Gastroesophageal sphincter (tissue), 3 donors: ENCODE results near the gene TMC1.
A peak's percentile ranks its signal among the peaks of the same experiment; 100 is the strongest.

Source experiments
- POLR2A ChIP-seq, 2 donors: fragments of 450-650 bp; IDR thresholded peaks; one replicate each; pipeline ENCODE4 v1.6.1; 2017; ENCODE audit warnings: antibody characterized with exemption in 2 of 2, mild to moderate bottlenecking in 2 of 2, moderate library complexity in 1 of 2
- POLR2AphosphoS5 ChIP-seq: sonication (generic); formaldehyde crosslinking; IDR thresholded peaks from one replicate; pipeline ENCODE4 v1.6.1; 2017; ENCODE audit warnings: antibody characterized with exemption
- TF ChIP-seq, protein P1 (sequence below), 4 experiments: fragments of 200-600 bp in 2 of 4; fragments of 450-650 bp in 2 of 4; sonication (generic) in 1 of 4; IDR thresholded peaks; one replicate each; pipeline ENCODE4 v1.5.1; 2017 to 2019; ENCODE audit warnings: antibody characterized with exemption in 4 of 4, mild to moderate bottlenecking in 2 of 4, moderate library complexity in 2 of 4

DNA sequence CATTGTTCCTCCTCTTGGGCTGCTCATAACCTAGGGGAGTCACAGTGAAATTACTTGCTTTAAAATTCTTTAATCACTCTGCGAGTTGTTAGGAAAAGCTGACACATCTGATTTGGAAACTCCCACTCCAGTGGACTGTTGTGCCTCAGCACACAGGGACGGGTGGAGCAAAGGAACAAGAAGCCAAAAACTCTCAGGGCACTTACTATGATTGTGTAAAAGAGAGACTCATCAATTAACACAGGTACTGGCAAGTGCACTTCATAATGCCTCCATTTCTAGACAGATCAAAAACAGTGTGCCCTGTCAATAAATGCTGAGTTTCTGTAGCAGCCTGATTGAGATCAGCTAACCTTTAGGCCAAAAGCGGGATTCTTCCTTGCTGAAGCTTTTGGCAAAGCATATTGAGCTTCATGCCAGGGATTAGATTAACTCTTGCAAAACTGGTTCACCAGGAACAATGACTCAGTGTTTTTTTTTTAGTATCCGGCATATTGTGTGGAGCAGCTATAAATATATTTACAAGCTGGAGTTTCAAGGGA lies 55.9 kb downstream of the TMC1 start:
- no peak for TF ChIP-seq POLR2A (IDR thresholded peaks at IDR 0.05)
- TF ChIP-seq, protein P1, sequence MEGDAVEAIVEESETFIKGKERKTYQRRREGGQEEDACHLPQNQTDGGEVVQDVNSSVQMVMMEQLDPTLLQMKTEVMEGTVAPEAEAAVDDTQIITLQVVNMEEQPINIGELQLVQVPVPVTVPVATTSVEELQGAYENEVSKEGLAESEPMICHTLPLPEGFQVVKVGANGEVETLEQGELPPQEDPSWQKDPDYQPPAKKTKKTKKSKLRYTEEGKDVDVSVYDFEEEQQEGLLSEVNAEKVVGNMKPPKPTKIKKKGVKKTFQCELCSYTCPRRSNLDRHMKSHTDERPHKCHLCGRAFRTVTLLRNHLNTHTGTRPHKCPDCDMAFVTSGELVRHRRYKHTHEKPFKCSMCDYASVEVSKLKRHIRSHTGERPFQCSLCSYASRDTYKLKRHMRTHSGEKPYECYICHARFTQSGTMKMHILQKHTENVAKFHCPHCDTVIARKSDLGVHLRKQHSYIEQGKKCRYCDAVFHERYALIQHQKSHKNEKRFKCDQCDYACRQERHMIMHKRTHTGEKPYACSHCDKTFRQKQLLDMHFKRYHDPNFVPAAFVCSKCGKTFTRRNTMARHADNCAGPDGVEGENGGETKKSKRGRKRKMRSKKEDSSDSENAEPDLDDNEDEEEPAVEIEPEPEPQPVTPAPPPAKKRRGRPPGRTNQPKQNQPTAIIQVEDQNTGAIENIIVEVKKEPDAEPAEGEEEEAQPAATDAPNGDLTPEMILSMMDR (IDR thresholded peaks at IDR 0.05): no peak
- peak; percentile 87 for TF ChIP-seq POLR2AphosphoS5
